HG03558 (cell line): ENCODE data around the gene PAK5.

Source experiments
- ATAC-seq: cut with Tn5 transposase; IDR thresholded peaks from one replicate; pipeline ENCODE4 v1.9.1; 2021; ENCODE audit warnings: moderate number of reproducible peaks; ENCODE audit not compliant: unreplicated experiment; ENCODE audit errors: extremely low read depth

The PAK5 gene

GRCh38 chr20:9794831-9795230 is 44.0 kb downstream of the PAK5 start:
- no peak for ATAC-seq

- no peak for ATAC-seq
Measured at GRCh38 chr20:9792674-9793073, 46.2 kb downstream of the PAK5 start.

GRCh38 chr20:9789131-9789530 is 49.7 kb downstream of the PAK5 start:
- ATAC-seq, result no peak

GRCh38 chr20:9775176-9775575 is 63.7 kb downstream of the PAK5 start:
- ATAC-seq, result no peak

- ATAC-seq, result no peak
Measured at GRCh38 chr20:9769954-9770353, 68.9 kb downstream of the PAK5 start.

- no peak for ATAC-seq
Measured at GRCh38 chr20:9761476-9761875, 77.4 kb downstream of the PAK5 start.

GRCh38 chr20:9759392-9759791 is 79.5 kb downstream of the PAK5 start:
- no peak for ATAC-seq

- no peak for ATAC-seq
Measured at GRCh38 chr20:9758752-9759151, 80.1 kb downstream of the PAK5 start.

GRCh38 chr20:9756660-9757059 is 82.2 kb downstream of the PAK5 start:
- ATAC-seq, result no peak

- no peak for ATAC-seq
Measured at GRCh38 chr20:9755301-9755700, 83.6 kb downstream of the PAK5 start.

- ATAC-seq, result no peak
Measured at GRCh38 chr20:9744551-9744950, 94.3 kb downstream of the PAK5 start.

- ATAC-seq, result no peak
Measured at GRCh38 chr20:9743871-9744270, 95.0 kb downstream of the PAK5 start.

- no peak for ATAC-seq
Measured at GRCh38 chr20:9742821-9743220, 96.1 kb downstream of the PAK5 start.

- ATAC-seq, result no peak
Measured at GRCh38 chr20:9741996-9742395, 96.9 kb downstream of the PAK5 start.

- no peak for ATAC-seq
Measured at GRCh38 chr20:9740486-9740885, 98.4 kb downstream of the PAK5 start.

GRCh38 chr20:9739991-9740390 is 98.9 kb downstream of the PAK5 start:
- no peak for ATAC-seq

GRCh38 chr20:9736373-9736772 is 102.5 kb downstream of the PAK5 start:
- no peak for ATAC-seq

GRCh38 chr20:9723501-9724202 is 115.2 kb downstream of the PAK5 start:
- ATAC-seq, result no peak

- no peak for ATAC-seq
Measured at GRCh38 chr20:9711872-9712271, 127.0 kb downstream of the PAK5 start.

- no peak for ATAC-seq
Measured at GRCh38 chr20:9710685-9711084, 128.2 kb downstream of the PAK5 start.

- ATAC-seq, result no peak
Measured at GRCh38 chr20:9705722-9706476, 133.0 kb downstream of the PAK5 start.

- no peak for ATAC-seq
Measured at GRCh38 chr20:9699181-9699580, 139.7 kb downstream of the PAK5 start.
